C1 segment of cervical spinal cord (tissue), 14 donors: ENCODE data around the gene PEX16.
A peak's percentile ranks its signal among the peaks of the same experiment; 100 is the strongest.

Experiments used
- DNase-seq, 14 donors: peaks; one replicate each; lab custom pipeline; 2025; lab: John Stamatoyannopoulos, UW

Gene PEX16

GRCh38 chr11:45877845-45878244, 39.8 kb downstream of the PEX16 start:
- no peak for DNase-seq

- no peak for DNase-seq
Observed at GRCh38 chr11:45877221-45877620, 40.5 kb downstream of the PEX16 start.

- peak in 1 of 14 donors; percentile 84 for DNase-seq
Observed at GRCh38 chr11:45876401-45876800, 41.3 kb downstream of the PEX16 start.

- peak in 10 of 14 donors; percentile 8 to 84 (median 50) for DNase-seq
Observed at GRCh38 chr11:45872651-45873356, 44.9 kb downstream of the PEX16 start.

- DNase-seq: no peak
Observed at GRCh38 chr11:45871638-45872037, 46.0 kb downstream of the PEX16 start.

GRCh38 chr11:45870706-45871105, 47.0 kb downstream of the PEX16 start:
- no peak for DNase-seq

- no peak for DNase-seq
Observed at GRCh38 chr11:45869551-45869950, 48.1 kb downstream of the PEX16 start.

- peak in 1 of 14 donors; percentile 18 for DNase-seq
Observed at GRCh38 chr11:45864041-45864440, 53.6 kb downstream of the PEX16 start.

GRCh38 chr11:45860764-45861510, 56.7 kb downstream of the PEX16 start:
- peak in 1 of 14 donors; percentile 25 for DNase-seq

GRCh38 chr11:45860348-45860747, 57.3 kb downstream of the PEX16 start:
- DNase-seq: no peak
